ENCODE results near the gene RBFOX2.

DNA sequence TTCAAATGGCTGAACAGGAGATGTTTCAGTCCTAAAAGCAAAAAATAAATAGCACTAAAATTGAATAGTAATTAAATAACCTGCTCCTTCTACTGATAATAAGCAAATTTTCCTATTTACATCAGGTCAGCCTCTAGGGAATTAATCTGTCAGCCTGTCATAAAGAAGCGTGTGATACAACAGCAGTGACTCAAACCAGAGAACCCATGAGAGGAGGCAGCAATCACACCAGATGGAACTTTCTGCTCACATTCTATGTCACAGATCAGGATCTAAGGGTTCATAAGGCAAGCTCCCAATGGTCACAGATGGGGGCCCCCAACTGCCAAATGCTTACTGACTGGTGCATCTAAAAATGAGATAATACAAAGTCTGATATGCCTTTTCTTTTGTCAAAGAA lies 41.1 kb downstream of the RBFOX2 start:
- TF ChIP-seq POLR2A (IDR thresholded peaks at IDR 0.05), result no peak
- TF ChIP-seq, protein P1, sequence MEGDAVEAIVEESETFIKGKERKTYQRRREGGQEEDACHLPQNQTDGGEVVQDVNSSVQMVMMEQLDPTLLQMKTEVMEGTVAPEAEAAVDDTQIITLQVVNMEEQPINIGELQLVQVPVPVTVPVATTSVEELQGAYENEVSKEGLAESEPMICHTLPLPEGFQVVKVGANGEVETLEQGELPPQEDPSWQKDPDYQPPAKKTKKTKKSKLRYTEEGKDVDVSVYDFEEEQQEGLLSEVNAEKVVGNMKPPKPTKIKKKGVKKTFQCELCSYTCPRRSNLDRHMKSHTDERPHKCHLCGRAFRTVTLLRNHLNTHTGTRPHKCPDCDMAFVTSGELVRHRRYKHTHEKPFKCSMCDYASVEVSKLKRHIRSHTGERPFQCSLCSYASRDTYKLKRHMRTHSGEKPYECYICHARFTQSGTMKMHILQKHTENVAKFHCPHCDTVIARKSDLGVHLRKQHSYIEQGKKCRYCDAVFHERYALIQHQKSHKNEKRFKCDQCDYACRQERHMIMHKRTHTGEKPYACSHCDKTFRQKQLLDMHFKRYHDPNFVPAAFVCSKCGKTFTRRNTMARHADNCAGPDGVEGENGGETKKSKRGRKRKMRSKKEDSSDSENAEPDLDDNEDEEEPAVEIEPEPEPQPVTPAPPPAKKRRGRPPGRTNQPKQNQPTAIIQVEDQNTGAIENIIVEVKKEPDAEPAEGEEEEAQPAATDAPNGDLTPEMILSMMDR (IDR thresholded peaks at IDR 0.05), result no peak

Data from adrenal gland (tissue), 5 donors.